GM23338 (cell line): ENCODE measurements around the gene CAMTA1.

ENCODE experiments used
- TF ChIP-seq, protein P1 (sequence below), 2 experiments: fragments of 200-600 bp in 1 of 2; sonication (generic) in 1 of 2; conservative IDR thresholded peaks; 2 replicates each; pipeline versions ENCODE4 v1.5.1 to v1.6.1; 2016 to 2017; ENCODE audit warnings: antibody characterized with exemption in 2 of 2, low read depth in 2 of 2, mild to moderate bottlenecking in 2 of 2, moderate library complexity in 1 of 2
- TF ChIP-seq, protein P2 (sequence below): IDR thresholded peaks from 2 replicates; pipeline ENCODE4 v1.6.1; 2016; ENCODE audit warnings: antibody characterized with exemption

DNA sequence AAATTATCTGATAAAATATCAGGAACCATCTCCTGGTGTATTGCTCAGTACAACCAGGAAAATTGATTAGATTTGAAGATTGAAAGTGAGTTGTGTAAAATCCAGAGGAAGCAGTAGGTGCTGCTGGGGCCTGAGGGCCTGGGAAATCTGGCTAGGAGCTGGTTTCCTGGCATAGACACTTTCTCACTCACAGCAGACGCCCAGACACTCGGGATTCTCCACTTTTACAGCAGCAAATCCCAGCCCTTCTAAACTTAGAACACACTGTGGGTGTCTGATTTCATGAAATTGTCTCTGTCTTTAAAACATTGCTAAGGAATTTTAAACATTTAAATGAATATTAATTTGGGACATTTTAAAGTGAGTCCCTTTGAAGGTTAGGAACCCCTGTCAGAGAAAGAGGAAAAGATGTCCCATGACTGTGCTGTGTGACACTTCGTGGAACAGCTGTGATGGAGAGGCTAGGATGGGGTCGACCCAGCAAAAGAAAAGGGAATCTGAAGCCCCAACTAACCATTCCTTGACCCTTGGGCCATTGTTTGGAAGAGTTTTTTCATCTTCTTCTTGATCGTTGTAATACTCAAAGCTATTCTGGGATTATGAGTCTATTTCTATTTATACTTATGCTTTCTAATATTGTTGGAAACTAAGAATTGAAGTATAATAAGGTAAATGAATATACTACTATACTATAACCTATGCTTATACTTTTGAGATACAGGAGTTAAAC lies 936.9 kb downstream of the CAMTA1 start:
- TF ChIP-seq, protein P1, sequence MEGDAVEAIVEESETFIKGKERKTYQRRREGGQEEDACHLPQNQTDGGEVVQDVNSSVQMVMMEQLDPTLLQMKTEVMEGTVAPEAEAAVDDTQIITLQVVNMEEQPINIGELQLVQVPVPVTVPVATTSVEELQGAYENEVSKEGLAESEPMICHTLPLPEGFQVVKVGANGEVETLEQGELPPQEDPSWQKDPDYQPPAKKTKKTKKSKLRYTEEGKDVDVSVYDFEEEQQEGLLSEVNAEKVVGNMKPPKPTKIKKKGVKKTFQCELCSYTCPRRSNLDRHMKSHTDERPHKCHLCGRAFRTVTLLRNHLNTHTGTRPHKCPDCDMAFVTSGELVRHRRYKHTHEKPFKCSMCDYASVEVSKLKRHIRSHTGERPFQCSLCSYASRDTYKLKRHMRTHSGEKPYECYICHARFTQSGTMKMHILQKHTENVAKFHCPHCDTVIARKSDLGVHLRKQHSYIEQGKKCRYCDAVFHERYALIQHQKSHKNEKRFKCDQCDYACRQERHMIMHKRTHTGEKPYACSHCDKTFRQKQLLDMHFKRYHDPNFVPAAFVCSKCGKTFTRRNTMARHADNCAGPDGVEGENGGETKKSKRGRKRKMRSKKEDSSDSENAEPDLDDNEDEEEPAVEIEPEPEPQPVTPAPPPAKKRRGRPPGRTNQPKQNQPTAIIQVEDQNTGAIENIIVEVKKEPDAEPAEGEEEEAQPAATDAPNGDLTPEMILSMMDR (conservative IDR thresholded peaks at IDR 0.05; ENCODE audit: low read depth in 2 of 2): no peak
- TF ChIP-seq, protein P2, sequence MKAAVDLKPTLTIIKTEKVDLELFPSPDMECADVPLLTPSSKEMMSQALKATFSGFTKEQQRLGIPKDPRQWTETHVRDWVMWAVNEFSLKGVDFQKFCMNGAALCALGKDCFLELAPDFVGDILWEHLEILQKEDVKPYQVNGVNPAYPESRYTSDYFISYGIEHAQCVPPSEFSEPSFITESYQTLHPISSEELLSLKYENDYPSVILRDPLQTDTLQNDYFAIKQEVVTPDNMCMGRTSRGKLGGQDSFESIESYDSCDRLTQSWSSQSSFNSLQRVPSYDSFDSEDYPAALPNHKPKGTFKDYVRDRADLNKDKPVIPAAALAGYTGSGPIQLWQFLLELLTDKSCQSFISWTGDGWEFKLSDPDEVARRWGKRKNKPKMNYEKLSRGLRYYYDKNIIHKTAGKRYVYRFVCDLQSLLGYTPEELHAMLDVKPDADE: no peak
